ENCODE results near the gene PDGFD.

- TF ChIP-seq CTCF (conservative IDR thresholded peaks at IDR 0.05 in 1 of 2, IDR thresholded peaks at IDR 0.05 in 1 of 2; ENCODE audit: low read depth in 1 of 2, low read length in 2 of 2) (no peak), EZH2 (IDR thresholded peaks at IDR 0.05; ENCODE audit: low read length, missing control alignments) (no peak)
These were observed 239.6 kb downstream of the PDGFD start for GRCh38 chr11:103924166-103925013.
